Vagina (tissue), 2 donors: ENCODE results near the gene GIPC3. TPM values are rescaled to one million over a fixed set of nuclear protein-coding genes. Genes with fewer than 3 reads are reported as not detected.

Source experiments
- DNase-seq, 2 donors: peaks; one replicate each; pipeline ENCODE4 v3.0.0-alpha.2; 2017; ENCODE audit errors: extremely low spot score in 2 of 2
- H3K27ac ChIP-seq: fragments of 200-600 bp; sonication (generic); one replicate; pipeline ENCODE4 v1.5.1; 2019
- H3K27me3 ChIP-seq: fragments of 200-600 bp; sonication (generic); one replicate; pipeline ENCODE4 v1.5.1; 2019
- H3K36me3 ChIP-seq, 2 donors: fragments of 200-600 bp; sonication (generic); one replicate each; pipeline ENCODE4 v1.5.1; 2017 to 2019
- H3K4me1 ChIP-seq: fragments of 200-600 bp; sonication (generic); one replicate; pipeline ENCODE4 v1.5.1; 2019
- H3K4me3 ChIP-seq, 2 donors: fragments of 200-600 bp; sonication (generic); 1 replicate in 1 of 2; 2 replicates in 1 of 2; pipeline ENCODE4 v1.5.1; 2016 to 2019
- H3K9me3 ChIP-seq: fragments of 200-600 bp; sonication (generic); one replicate; pipeline ENCODE4 v1.5.1; 2019
- CTCF ChIP-seq, 3 experiments: fragments of 450-650 bp in 2 of 3; fragments of 200-600 bp in 1 of 3; sonication (generic) in 1 of 3; IDR thresholded peaks; one replicate each; pipeline ENCODE4 v1.5.1; 2017 to 2019; ENCODE audit warnings: antibody characterized with exemption in 3 of 3, mild to moderate bottlenecking in 2 of 3, moderate library complexity in 2 of 3
- POLR2A ChIP-seq, 2 donors: fragments of 450-650 bp; IDR thresholded peaks; one replicate each; pipeline ENCODE4 v1.6.1; 2017; ENCODE audit warnings: antibody characterized with exemption in 2 of 2, mild to moderate bottlenecking in 2 of 2, moderate library complexity in 2 of 2
- POLR2AphosphoS5 ChIP-seq, 2 donors: sonication (generic); formaldehyde crosslinking; IDR thresholded peaks; one replicate each; pipeline ENCODE4 v1.9.0; 2017; ENCODE audit warnings: antibody characterized with exemption in 2 of 2, mild to moderate bottlenecking in 2 of 2, low read depth in 1 of 2; ENCODE audit not compliant: insufficient read depth in 1 of 2
- intact Hi-C: fragments of 100-400 bp; cut with DNase I; formaldehyde crosslinking; loops from one replicate; pipeline ENCODE4 v1.15.1; 2023
- total RNA-seq: library from RNA; depleted of rRNA; stranded (reverse); fragments of >200 nt; gene quantifications from one replicate; pipeline ENCODE4 v1.2.3, GENCODE V29; 2016

The GIPC3 gene
- total RNA-seq, 1 donor from 2014 or later = 0.25 TPM

- no peak overlapping the region for H3K4me3 ChIP-seq
- no peak overlapping the region for H3K27ac ChIP-seq
- H3K36me3 ChIP-seq = no peaks in the 10 kb centered on the region
- TF ChIP-seq POLR2A (IDR thresholded peaks at IDR 0.05) = no peak
- no peak for TF ChIP-seq CTCF (IDR thresholded peaks at IDR 0.05)
- no peak for TF ChIP-seq POLR2AphosphoS5 (IDR thresholded peaks at IDR 0.05; ENCODE audit: insufficient read depth in 1 of 2, low read depth in 1 of 2)
- DNase-seq = no peak
- no peaks in the 10 kb centered on the region for H3K27me3 ChIP-seq
- intact Hi-C loops = no loop called here
- H3K9me3 ChIP-seq = no peaks in the 10 kb centered on the region
- H3K4me1 ChIP-seq = no peaks in the 10 kb centered on the region
These were observed 10.3 kb downstream of the GIPC3 start for GRCh38 chr19:3595521-3596061.

GRCh38 chr19:3599776-3600187, 14.5 kb downstream of the GIPC3 start:
- no peak overlapping the region for H3K27ac ChIP-seq
- no peak for TF ChIP-seq POLR2A (IDR thresholded peaks at IDR 0.05)
- TF ChIP-seq CTCF (IDR thresholded peaks at IDR 0.05) = no peak
- TF ChIP-seq POLR2AphosphoS5 (IDR thresholded peaks at IDR 0.05; ENCODE audit: insufficient read depth in 1 of 2, low read depth in 1 of 2) = no peak
- H3K9me3 ChIP-seq = no peaks in the 10 kb centered on the region
- intact Hi-C loops = no loop called here
- no peak overlapping the region for H3K4me3 ChIP-seq
- peaks cover 15% of the 10 kb centered on the region for H3K4me1 ChIP-seq
- no peaks in the 10 kb centered on the region for H3K36me3 ChIP-seq
- no peak for DNase-seq
- no peaks in the 10 kb centered on the region for H3K27me3 ChIP-seq

- no peak for TF ChIP-seq CTCF (IDR thresholded peaks at IDR 0.05)
- no peak for TF ChIP-seq POLR2A (IDR thresholded peaks at IDR 0.05)
- no peak for TF ChIP-seq POLR2AphosphoS5 (IDR thresholded peaks at IDR 0.05; ENCODE audit: insufficient read depth in 1 of 2, low read depth in 1 of 2)
- Histone ChIP-seq H3K4me3 (no peak overlapping the region), H3K27ac (no peak overlapping the region), H3K4me1 (peaks cover 25% of the 10 kb centered on the region), H3K36me3 (no peaks in the 10 kb centered on the region), H3K27me3 (no peaks in the 10 kb centered on the region), H3K9me3 (no peaks in the 10 kb centered on the region)
- intact Hi-C loops = no loop called here
- no peak for DNase-seq
These were observed 15.7 kb downstream of the GIPC3 start for GRCh38 chr19:3601021-3601420.

GRCh38 chr19:3603121-3603811, 18.0 kb downstream of the GIPC3 start:
- no peak for DNase-seq
- Histone ChIP-seq H3K4me3 (no peak overlapping the region), H3K27me3 (no peaks in the 10 kb centered on the region), H3K4me1 (peaks cover 45% of the 10 kb centered on the region), H3K9me3 (no peaks in the 10 kb centered on the region), H3K36me3 (no peaks in the 10 kb centered on the region), H3K27ac (peak overlapping the region; percentile 45)
- no peak for TF ChIP-seq POLR2A (IDR thresholded peaks at IDR 0.05)
- peak in 1 of 2 donors; percentile 61 for TF ChIP-seq POLR2AphosphoS5 (IDR thresholded peaks at IDR 0.05; ENCODE audit: insufficient read depth in 1 of 2, low read depth in 1 of 2)
- no peak for TF ChIP-seq CTCF (IDR thresholded peaks at IDR 0.05)
- intact Hi-C loops = no loop called here
